ENCODE measurements around the gene NFKB2.

Gene NFKB2

DNA sequence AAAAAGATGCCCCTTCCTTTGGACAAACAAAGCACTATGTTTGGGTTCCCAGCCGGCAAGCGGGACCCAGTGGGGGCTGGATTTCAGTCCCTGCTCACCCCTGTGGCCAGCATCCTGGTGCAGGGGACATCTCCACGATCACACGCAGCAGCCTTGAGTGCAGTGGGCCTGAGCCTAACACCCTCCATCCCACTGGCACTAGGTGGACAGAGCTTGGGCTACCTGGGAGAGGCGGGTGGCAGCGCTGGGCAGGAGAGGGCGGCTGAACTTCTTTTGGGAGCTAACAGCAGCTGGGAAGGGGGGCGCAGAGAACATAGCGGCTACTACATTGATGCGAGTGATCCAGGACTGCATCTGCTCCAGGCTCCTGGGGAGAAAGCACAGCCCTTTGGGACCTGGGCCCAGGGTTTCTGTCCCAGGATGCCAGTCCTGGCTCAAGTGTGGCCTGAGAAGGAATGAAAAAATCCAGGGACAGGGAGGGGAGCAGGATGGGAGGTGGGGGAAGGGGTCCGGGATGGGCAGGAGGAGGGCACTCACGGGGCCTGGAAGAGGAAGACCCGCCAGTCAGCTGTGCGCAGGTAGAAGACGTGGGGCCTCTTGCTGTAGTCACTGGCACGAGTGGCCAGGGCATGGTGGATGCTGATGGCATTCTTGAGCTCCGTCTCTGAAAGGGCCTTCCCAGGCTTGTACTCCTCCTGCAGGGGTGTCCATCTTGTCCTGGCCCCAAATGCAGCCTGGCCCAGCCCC, 9.0 kb downstream of the NFKB2 start:
- Mint-ChIP-seq H3K27ac (no peak overlapping the region), H3K4me3 (no peak overlapping the region), H3K36me3 (ENCODE audit: low read depth) (no peaks in the 10 kb centered on the region), H3K4me1 (peaks cover 15% of the 10 kb centered on the region), H3K27me3 (ENCODE audit: low read depth) (peaks cover 23% of the 10 kb centered on the region), H3K9me3 (no peaks in the 10 kb centered on the region)
- TF ChIP-seq, protein P1, sequence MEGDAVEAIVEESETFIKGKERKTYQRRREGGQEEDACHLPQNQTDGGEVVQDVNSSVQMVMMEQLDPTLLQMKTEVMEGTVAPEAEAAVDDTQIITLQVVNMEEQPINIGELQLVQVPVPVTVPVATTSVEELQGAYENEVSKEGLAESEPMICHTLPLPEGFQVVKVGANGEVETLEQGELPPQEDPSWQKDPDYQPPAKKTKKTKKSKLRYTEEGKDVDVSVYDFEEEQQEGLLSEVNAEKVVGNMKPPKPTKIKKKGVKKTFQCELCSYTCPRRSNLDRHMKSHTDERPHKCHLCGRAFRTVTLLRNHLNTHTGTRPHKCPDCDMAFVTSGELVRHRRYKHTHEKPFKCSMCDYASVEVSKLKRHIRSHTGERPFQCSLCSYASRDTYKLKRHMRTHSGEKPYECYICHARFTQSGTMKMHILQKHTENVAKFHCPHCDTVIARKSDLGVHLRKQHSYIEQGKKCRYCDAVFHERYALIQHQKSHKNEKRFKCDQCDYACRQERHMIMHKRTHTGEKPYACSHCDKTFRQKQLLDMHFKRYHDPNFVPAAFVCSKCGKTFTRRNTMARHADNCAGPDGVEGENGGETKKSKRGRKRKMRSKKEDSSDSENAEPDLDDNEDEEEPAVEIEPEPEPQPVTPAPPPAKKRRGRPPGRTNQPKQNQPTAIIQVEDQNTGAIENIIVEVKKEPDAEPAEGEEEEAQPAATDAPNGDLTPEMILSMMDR (IDR thresholded peaks at IDR 0.05; ENCODE audit: unreplicated experiment in 3 of 3), result no peak

DNA sequence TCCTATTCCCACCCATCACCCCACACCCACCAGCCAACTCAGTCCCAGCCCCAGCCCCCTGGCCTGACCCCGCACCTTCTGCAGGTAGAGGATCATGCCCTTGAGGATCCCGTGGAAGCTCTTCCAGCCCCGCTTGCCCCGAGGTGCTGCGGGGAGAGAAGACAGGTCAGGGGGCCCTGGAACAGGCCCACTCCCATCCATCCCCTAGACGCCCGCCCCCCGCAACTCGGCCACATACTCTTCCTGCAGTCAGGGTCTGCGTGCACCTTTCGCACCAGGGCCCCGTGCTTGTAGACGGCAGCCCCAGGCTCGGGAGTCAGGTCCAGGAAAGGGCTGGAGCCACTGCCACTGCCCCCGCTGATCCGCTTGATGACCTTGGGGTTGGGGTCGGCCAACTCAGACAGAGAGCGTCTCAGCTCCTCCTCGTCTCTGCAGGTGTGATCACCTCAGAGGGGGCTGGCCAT, 9.6 kb downstream of the NFKB2 start:
- H3K36me3 Mint-ChIP-seq (ENCODE audit: low read depth), result no peaks in the 10 kb centered on the region
- TF ChIP-seq, protein P1 (IDR thresholded peaks at IDR 0.05; ENCODE audit: unreplicated experiment in 3 of 3), result no peak
- peaks cover 29% of the 10 kb centered on the region for H3K27me3 Mint-ChIP-seq (ENCODE audit: low read depth)
- H3K4me3 Mint-ChIP-seq, result no peak overlapping the region
- H3K9me3 Mint-ChIP-seq, result no peaks in the 10 kb centered on the region
- peaks cover 22% of the 10 kb centered on the region for H3K4me1 Mint-ChIP-seq
- H3K27ac Mint-ChIP-seq, result no peak overlapping the region

- TF ChIP-seq, protein P1 (IDR thresholded peaks at IDR 0.05; ENCODE audit: unreplicated experiment in 3 of 3), result no peak
- Mint-ChIP-seq H3K27me3 (ENCODE audit: low read depth) (peaks cover 30% of the 10 kb centered on the region), H3K27ac (no peak overlapping the region), H3K9me3 (no peaks in the 10 kb centered on the region), H3K36me3 (ENCODE audit: low read depth) (no peaks in the 10 kb centered on the region), H3K4me1 (peaks cover 23% of the 10 kb centered on the region), H3K4me3 (peak overlapping the region in 1 of 3 experiments; percentile 49)
Observed at GRCh38 chr10:102405632-102406031, 10.1 kb downstream of the NFKB2 start.

DNA sequence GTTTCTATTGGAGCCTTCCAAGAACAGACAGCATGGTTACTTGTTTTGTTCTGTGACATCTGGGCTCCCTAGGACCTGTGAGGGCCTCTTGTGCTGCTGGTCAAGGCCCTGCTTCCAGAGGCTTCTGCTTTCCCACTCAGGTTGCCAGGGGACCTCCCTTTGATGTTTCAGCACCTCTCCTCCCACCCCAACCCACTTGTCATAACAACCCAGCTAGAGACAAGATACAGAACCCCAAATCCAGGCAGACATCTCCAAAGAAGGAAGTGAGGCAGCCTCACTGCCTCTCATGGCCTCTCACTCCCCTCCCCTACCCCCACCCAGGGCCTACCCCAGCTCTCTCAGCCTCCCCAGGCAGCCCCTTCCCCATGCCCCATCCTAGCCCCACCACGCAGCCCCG, 11.3 kb downstream of the NFKB2 start:
- no peak overlapping the region for H3K27ac Mint-ChIP-seq
- no peaks in the 10 kb centered on the region for H3K9me3 Mint-ChIP-seq
- H3K4me1 Mint-ChIP-seq, result peaks cover 31% of the 10 kb centered on the region
- H3K36me3 Mint-ChIP-seq (ENCODE audit: low read depth), result no peaks in the 10 kb centered on the region
- peak overlapping the region; percentile 59 to 89 (median 79) for H3K4me3 Mint-ChIP-seq
- H3K27me3 Mint-ChIP-seq (ENCODE audit: low read depth), result peaks cover 40% of the 10 kb centered on the region
- TF ChIP-seq, protein P1 (IDR thresholded peaks at IDR 0.05; ENCODE audit: unreplicated experiment in 3 of 3), result no peak

- Mint-ChIP-seq H3K9me3 (no peaks in the 10 kb centered on the region), H3K4me3 (peak overlapping the region; percentile 76 to 89 (median 79)), H3K27me3 (ENCODE audit: low read depth) (peaks cover 40% of the 10 kb centered on the region), H3K36me3 (ENCODE audit: low read depth) (no peaks in the 10 kb centered on the region), H3K27ac (peak overlapping the region in 2 of 3 experiments; percentile 57 to 69), H3K4me1 (peaks cover 31% of the 10 kb centered on the region)
- TF ChIP-seq, protein P1 (IDR thresholded peaks at IDR 0.05; ENCODE audit: unreplicated experiment in 3 of 3), result no peak
Observed at GRCh38 chr10:102407425-102408130, 12.1 kb downstream of the NFKB2 start.
